OCI-LY1 (cell line): ENCODE data around the gene BLOC1S6.

Experiments
- H2AFZ ChIP-seq: fragments of 200-600 bp; sonication (generic), shearing (Covaris generic); 2 replicates; pipeline ENCODE4 v1.6.0; 2014; ENCODE audit warnings: antibody characterized with exemption, mild to moderate bottlenecking, low read length
- H3F3A ChIP-seq: fragments of 200-600 bp; sonication (generic), shearing (Covaris generic); 2 replicates; pipeline ENCODE4 v1.6.0; 2014; ENCODE audit warnings: mild to moderate bottlenecking, antibody characterized with exemption, low read length, moderate library complexity; ENCODE audit not compliant: insufficient read depth
- H3K27ac ChIP-seq: fragments of 200-600 bp; sonication (generic); 2 replicates; pipeline ENCODE4 v1.5.1; 2014; ENCODE audit warnings: low read length, mixed run types, mild to moderate bottlenecking, low read depth; ENCODE audit not compliant: poor library complexity, severe bottlenecking
- H3K27me3 ChIP-seq: fragments of 200-600 bp; sonication (generic); 2 replicates; pipeline ENCODE4 v1.6.0; 2014; ENCODE audit warnings: antibody characterized with exemption, mild to moderate bottlenecking, low read length, moderate library complexity; ENCODE audit not compliant: insufficient read depth
- H3K36me3 ChIP-seq: fragments of 200-600 bp; sonication (generic); 2 replicates; pipeline ENCODE4 v1.6.1; 2014; ENCODE audit warnings: mild to moderate bottlenecking, antibody characterized with exemption, low read length, moderate library complexity, mixed read lengths; ENCODE audit not compliant: insufficient read depth
- H3K4me1 ChIP-seq: fragments of 200-600 bp; sonication (generic); 2 replicates; pipeline ENCODE4 v1.5.1; 2014; ENCODE audit warnings: mild to moderate bottlenecking, low read length, moderate library complexity; ENCODE audit not compliant: insufficient read depth, severe bottlenecking
- H3K4me2 ChIP-seq: fragments of 200-600 bp; sonication (generic), shearing (Covaris generic); 2 replicates; pipeline ENCODE4 v1.6.1; 2014; ENCODE audit warnings: low read length
- H3K4me3 ChIP-seq: fragments of 200-600 bp; sonication (generic); 2 replicates; pipeline ENCODE4 v1.5.1; 2014; ENCODE audit warnings: low read length, low read depth, mild to moderate bottlenecking, mixed read lengths; ENCODE audit not compliant: poor library complexity, severe bottlenecking
- H3K79me2 ChIP-seq: fragments of 200-600 bp; shearing (Covaris generic); 2 replicates; pipeline ENCODE4 v1.6.1; 2016; ENCODE audit warnings: mixed run types, low read length, mixed read lengths; ENCODE audit not compliant: insufficient read depth
- H3K9ac ChIP-seq: fragments of 200-600 bp; sonication (generic), shearing (Covaris generic); 2 replicates; pipeline ENCODE4 v1.6.1; 2014; ENCODE audit warnings: mild to moderate bottlenecking, low read length, mixed read lengths
- H3K9me2 ChIP-seq: fragments of 200-600 bp; sonication (generic), shearing (Covaris generic); 2 replicates; pipeline ENCODE4 v1.6.1; 2014; ENCODE audit warnings: low read depth, mild to moderate bottlenecking, low read length, mixed read lengths
- H3K9me3 ChIP-seq: fragments of 200-600 bp; shearing (Covaris generic); 2 replicates; pipeline ENCODE4 v1.6.1; 2014; ENCODE audit warnings: low read length, mixed read lengths
- H4K20me1 ChIP-seq: fragments of 200-600 bp; sonication (generic), shearing (Covaris generic); 2 replicates; pipeline ENCODE4 v1.6.0; 2016; ENCODE audit warnings: mild to moderate bottlenecking, low read length; ENCODE audit not compliant: insufficient read depth
- EZH2 ChIP-seq: fragments of 200-600 bp; sonication (generic), shearing (Covaris generic); IDR thresholded peaks from 2 replicates; pipeline ENCODE4 v1.8.0; 2017; ENCODE audit warnings: borderline replicate concordance, mixed run types, mild to moderate bottlenecking, antibody characterized with exemption, low read length, moderate library complexity, mixed read lengths
- TF ChIP-seq, protein P1 (sequence below): fragments of 200-600 bp; sonication (generic), shearing (Covaris generic); IDR thresholded peaks from 2 replicates; pipeline ENCODE4 v1.5.1; 2017; ENCODE audit warnings: mild to moderate bottlenecking, antibody characterized with exemption, low read length, moderate library complexity, mixed read lengths

Gene BLOC1S6

DNA sequence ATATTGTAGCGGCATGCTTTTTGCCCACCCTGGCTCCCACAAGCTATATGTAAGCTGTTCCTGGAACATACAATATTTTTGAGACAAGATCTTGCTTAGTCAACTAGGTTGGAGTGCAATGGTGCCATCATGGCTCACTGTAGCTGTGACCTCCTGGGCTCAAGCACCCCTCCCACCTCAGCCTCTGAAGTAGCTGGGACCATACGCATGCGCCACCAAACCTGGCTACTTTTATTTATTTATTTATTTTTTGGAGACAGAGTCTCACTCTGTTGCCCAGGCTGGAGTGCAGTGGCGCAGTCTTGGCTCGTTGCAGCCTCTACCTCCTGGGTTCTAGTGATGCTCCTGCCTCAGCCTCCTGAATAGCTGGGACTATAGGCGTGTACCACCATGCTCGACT is 41.0 kb downstream of the BLOC1S6 start:
- Histone ChIP-seq H3K27ac (no peak overlapping the region), H4K20me1 (no peaks in the 10 kb centered on the region), H3K4me3 (no peak overlapping the region), H3K9ac (no peak overlapping the region), H3F3A (no peaks in the 10 kb centered on the region), H3K79me2 (no peaks in the 10 kb centered on the region), H3K9me3 (peaks cover 4% of the 10 kb centered on the region; the same call in 1 of the 2 replicates), H3K27me3 (no peaks in the 10 kb centered on the region), H2AFZ (no peak overlapping the region), H3K36me3 (no peaks in the 10 kb centered on the region), H3K4me2 (no peak overlapping the region), H3K9me2 (no peaks in the 10 kb centered on the region), H3K4me1 (no peaks in the 10 kb centered on the region)
- TF ChIP-seq EZH2: no peak
- TF ChIP-seq, protein P1, sequence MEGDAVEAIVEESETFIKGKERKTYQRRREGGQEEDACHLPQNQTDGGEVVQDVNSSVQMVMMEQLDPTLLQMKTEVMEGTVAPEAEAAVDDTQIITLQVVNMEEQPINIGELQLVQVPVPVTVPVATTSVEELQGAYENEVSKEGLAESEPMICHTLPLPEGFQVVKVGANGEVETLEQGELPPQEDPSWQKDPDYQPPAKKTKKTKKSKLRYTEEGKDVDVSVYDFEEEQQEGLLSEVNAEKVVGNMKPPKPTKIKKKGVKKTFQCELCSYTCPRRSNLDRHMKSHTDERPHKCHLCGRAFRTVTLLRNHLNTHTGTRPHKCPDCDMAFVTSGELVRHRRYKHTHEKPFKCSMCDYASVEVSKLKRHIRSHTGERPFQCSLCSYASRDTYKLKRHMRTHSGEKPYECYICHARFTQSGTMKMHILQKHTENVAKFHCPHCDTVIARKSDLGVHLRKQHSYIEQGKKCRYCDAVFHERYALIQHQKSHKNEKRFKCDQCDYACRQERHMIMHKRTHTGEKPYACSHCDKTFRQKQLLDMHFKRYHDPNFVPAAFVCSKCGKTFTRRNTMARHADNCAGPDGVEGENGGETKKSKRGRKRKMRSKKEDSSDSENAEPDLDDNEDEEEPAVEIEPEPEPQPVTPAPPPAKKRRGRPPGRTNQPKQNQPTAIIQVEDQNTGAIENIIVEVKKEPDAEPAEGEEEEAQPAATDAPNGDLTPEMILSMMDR: no peak

DNA sequence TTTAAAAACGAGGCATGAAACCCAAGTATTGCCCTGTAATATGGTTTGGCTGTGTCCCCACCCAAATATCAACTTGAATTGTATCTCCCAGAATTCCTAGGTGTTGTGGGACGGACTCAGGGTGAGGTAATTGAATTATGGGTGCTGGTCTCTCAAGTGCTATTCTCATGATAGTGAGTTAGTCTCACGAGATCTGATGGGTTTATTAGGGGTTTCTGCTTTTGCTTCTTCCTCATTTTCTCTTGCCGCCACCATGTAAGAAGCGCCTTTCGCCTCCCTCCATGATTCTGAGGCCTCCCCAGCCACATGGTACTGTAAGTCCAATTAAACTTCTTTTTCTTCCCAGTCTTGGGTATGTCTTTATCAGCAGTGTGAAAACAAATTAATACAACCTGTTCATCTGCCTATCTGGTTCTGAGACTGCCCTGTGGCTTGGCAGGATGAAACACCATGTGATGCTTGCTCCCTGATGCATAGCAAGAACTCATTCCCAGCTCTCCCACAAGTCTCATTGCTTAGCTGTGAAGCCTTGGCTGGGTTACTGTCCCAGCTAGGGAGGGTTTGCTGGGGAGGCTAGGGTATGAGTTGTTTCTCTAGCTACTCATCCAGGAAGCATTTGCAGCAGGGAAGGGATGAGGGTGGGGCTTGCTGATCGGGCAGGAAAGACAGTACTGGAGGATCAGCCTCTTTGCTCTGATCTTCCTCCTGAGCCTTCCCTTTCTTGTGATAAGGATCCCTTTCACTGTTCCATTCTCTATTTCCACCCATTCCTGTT is 43.9 kb downstream of the BLOC1S6 start:
- H3F3A ChIP-seq: no peaks in the 10 kb centered on the region
- H3K9me3 ChIP-seq: peaks cover 1% of the 10 kb centered on the region; the same call in 1 of the 2 replicates
- H2AFZ ChIP-seq: no peak overlapping the region
- H4K20me1 ChIP-seq: no peaks in the 10 kb centered on the region
- no peak overlapping the region for H3K27ac ChIP-seq
- H3K27me3 ChIP-seq: no peaks in the 10 kb centered on the region
- no peak overlapping the region for H3K4me3 ChIP-seq
- H3K36me3 ChIP-seq: no peaks in the 10 kb centered on the region
- peaks cover 10% of the 10 kb centered on the region for H3K4me1 ChIP-seq
- TF ChIP-seq, protein P1: no peak
- TF ChIP-seq EZH2: no peak
- H3K79me2 ChIP-seq: no peaks in the 10 kb centered on the region
- no peaks in the 10 kb centered on the region for H3K9me2 ChIP-seq
- no peak overlapping the region for H3K9ac ChIP-seq
- H3K4me2 ChIP-seq: no peak overlapping the region

DNA sequence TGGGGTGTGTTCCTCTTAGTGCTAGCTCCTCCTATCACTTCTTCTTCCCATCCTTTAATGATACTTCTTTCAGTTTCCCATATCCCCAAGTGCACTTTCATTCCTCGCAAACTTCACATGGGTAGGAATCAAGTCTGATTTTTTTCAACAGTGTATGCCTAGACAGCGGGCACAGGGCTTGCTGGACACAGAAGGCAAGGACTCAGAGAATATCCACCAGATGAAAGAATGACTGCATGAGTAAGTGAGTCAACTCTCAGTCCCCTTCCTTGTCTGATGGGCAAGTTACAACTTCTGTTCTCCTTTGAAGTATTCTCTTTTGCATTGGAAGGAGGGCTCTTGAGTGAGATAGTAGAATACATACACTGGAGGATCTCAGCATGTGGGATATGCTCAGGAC is 44.6 kb downstream of the BLOC1S6 start:
- H2AFZ ChIP-seq: no peak overlapping the region
- H3K9me2 ChIP-seq: no peaks in the 10 kb centered on the region
- H3K4me2 ChIP-seq: no peak overlapping the region
- H3K4me1 ChIP-seq: peaks cover 10% of the 10 kb centered on the region
- no peaks in the 10 kb centered on the region for H4K20me1 ChIP-seq
- no peaks in the 10 kb centered on the region for H3K9me3 ChIP-seq
- H3K27ac ChIP-seq: no peak overlapping the region
- no peak overlapping the region for H3K9ac ChIP-seq
- no peak overlapping the region for H3K4me3 ChIP-seq
- no peaks in the 10 kb centered on the region for H3K79me2 ChIP-seq
- H3K36me3 ChIP-seq: no peaks in the 10 kb centered on the region
- no peaks in the 10 kb centered on the region for H3K27me3 ChIP-seq
- no peak for TF ChIP-seq EZH2
- TF ChIP-seq, protein P1: no peak
- H3F3A ChIP-seq: no peaks in the 10 kb centered on the region
